Hippocampal formation (tissue), 2 donors: Measurements from ENCODE around the gene IL36G.

Experiments
- DNase-seq, 2 donors: peaks; one replicate each; lab custom pipeline; 2025; lab: John Stamatoyannopoulos, UW

Gene IL36G

GRCh38 chr2:112972423-112973086 lies 5.3 kb upstream of the IL36G start:
- no peak for DNase-seq

- DNase-seq = no peak
Measured at GRCh38 chr2:112973156-112973555, 4.7 kb upstream of the IL36G start.

GRCh38 chr2:112979731-112980130 lies 1.9 kb downstream of the IL36G start:
- DNase-seq = no peak

- DNase-seq = no peak
Measured at GRCh38 chr2:112980537-112980936, 2.7 kb downstream of the IL36G start.

- no peak for DNase-seq
Measured at GRCh38 chr2:112985090-112985489, 7.3 kb downstream of the IL36G start.

- no peak for DNase-seq
Measured at GRCh38 chr2:112989611-112990010, 11.8 kb downstream of the IL36G start.

GRCh38 chr2:112993831-112994230 lies 16.0 kb downstream of the IL36G start:
- DNase-seq = no peak

GRCh38 chr2:112994648-112995047 lies 16.8 kb downstream of the IL36G start:
- no peak for DNase-seq

- no peak for DNase-seq
Measured at GRCh38 chr2:112995346-112995920, 17.6 kb downstream of the IL36G start.

GRCh38 chr2:112996635-112997034 lies 18.8 kb downstream of the IL36G start:
- no peak for DNase-seq

- DNase-seq = no peak
Measured at GRCh38 chr2:112997151-112997550, 19.3 kb downstream of the IL36G start.

- DNase-seq = no peak
Measured at GRCh38 chr2:113000436-113000835, 22.6 kb downstream of the IL36G start.

- DNase-seq = no peak
Measured at GRCh38 chr2:113002677-113003076, 24.9 kb downstream of the IL36G start.

GRCh38 chr2:113005030-113005509 lies 27.3 kb downstream of the IL36G start, which contains the start of gene IL36A:
Gene IL36A, plus strand, starts transcription at chr2:113005459. Its CDS starts 413 bp downstream, at chr2:113005872.
- no peak for DNase-seq

- DNase-seq = no peak
Measured at GRCh38 chr2:113007250-113007649, 29.4 kb downstream of the IL36G start.

GRCh38 chr2:113009622-113010021 lies 31.8 kb downstream of the IL36G start:
- DNase-seq = no peak

- no peak for DNase-seq
Measured at GRCh38 chr2:113010088-113010487, 32.3 kb downstream of the IL36G start.

- no peak for DNase-seq
Measured at GRCh38 chr2:113011108-113011507, 33.3 kb downstream of the IL36G start.

- no peak for DNase-seq
Measured at GRCh38 chr2:113012436-113013335, 34.9 kb downstream of the IL36G start.

- no peak for DNase-seq
Measured at GRCh38 chr2:113013336-113013661, 35.5 kb downstream of the IL36G start.

GRCh38 chr2:113014067-113014466 lies 36.3 kb downstream of the IL36G start:
- DNase-seq = no peak

- no peak for DNase-seq
Measured at GRCh38 chr2:113015042-113015441, 37.2 kb downstream of the IL36G start.

- no peak for DNase-seq
Measured at GRCh38 chr2:113015655-113016054, 37.8 kb downstream of the IL36G start.
